ENCODE measurements around the gene ZNF277.

The ZNF277 gene, protein sequence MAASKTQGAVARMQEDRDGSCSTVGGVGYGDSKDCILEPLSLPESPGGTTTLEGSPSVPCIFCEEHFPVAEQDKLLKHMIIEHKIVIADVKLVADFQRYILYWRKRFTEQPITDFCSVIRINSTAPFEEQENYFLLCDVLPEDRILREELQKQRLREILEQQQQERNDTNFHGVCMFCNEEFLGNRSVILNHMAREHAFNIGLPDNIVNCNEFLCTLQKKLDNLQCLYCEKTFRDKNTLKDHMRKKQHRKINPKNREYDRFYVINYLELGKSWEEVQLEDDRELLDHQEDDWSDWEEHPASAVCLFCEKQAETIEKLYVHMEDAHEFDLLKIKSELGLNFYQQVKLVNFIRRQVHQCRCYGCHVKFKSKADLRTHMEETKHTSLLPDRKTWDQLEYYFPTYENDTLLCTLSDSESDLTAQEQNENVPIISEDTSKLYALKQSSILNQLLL

DNA sequence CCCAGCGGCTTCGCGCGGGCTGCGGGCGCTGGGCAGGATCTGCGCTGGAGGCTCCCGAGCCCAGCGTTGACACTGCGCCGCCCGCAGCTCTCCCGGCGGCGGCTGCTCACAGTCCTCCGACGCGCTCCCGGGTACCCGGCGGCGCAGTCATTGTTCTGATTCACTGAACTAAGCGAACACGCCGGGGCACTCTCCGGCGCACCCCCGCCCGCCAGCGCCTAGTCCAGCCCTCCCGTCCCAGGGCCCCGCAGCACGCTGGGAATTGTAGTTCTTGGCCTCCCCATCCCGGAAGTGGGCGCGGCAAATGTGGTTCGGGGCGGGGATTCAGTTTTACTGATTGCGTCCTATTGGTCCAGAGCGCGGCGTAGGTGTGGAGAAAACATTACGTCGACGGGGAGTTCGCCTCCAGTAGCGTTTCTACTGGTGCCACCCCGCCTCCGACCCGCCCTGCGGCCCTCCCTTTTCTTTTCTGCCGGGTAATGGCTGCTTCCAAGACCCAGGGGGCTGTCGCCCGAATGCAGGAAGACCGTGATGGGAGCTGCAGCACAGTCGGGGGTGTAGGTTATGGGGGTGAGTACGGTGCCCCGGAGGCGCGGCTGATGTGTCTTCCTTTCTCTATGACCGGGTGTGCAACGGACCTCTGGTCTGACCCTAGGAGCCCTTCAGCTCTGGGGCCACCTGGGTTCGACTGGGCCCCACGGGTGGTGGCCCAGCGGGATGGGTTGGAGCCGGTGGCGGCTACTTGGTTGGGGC is at the start of gene ZNF277, which contains the start of gene DOCK4:
ZNF277 (plus strand) TSS at position 458 of the 753 bp plus-strand sequence; CDS start at position 480, 22 bp downstream.
DOCK4 (minus strand) TSS at position 162 of the 753 bp plus-strand sequence. CDS start 261 bp downstream, outside the sequence.
- DNase-seq (ENCODE audit: low read depth), result peak; percentile 97
- H3K4me3 ChIP-seq (ENCODE audit: low read depth, low read length), result peak within 1 kb of the TSS; percentile 89
- TF ChIP-seq, protein P1, sequence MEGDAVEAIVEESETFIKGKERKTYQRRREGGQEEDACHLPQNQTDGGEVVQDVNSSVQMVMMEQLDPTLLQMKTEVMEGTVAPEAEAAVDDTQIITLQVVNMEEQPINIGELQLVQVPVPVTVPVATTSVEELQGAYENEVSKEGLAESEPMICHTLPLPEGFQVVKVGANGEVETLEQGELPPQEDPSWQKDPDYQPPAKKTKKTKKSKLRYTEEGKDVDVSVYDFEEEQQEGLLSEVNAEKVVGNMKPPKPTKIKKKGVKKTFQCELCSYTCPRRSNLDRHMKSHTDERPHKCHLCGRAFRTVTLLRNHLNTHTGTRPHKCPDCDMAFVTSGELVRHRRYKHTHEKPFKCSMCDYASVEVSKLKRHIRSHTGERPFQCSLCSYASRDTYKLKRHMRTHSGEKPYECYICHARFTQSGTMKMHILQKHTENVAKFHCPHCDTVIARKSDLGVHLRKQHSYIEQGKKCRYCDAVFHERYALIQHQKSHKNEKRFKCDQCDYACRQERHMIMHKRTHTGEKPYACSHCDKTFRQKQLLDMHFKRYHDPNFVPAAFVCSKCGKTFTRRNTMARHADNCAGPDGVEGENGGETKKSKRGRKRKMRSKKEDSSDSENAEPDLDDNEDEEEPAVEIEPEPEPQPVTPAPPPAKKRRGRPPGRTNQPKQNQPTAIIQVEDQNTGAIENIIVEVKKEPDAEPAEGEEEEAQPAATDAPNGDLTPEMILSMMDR (IDR thresholded peaks at IDR 0.05; ENCODE audit: control insufficient read depth, extremely low read depth, insufficient read depth), result peak; percentile 25; the same call in 1 of the 2 replicates

DNA sequence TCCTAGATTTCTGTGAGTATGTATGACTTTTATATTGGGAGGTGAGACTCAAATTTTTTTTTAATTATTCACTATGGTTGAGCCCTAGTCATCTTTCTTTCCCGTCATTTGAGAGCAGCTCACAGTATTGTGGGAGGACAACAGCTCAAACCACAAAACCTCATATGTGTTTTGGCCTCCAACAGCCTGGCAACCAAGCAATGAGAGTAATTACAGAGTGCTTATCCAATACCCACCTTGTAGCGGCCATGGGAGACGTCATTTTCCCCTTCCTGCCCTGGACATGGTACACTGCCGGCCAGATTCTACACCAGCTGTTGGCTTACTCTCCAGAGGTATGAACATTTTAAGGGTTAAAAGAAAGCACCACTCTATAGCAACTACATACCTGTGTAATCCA is 49.4 kb upstream of the ZNF277 start:
- H3K4me3 ChIP-seq (ENCODE audit: low read depth, low read length), result no peak overlapping the region
- no peak for DNase-seq (ENCODE audit: low read depth)
- TF ChIP-seq, protein P1 (IDR thresholded peaks at IDR 0.05; ENCODE audit: control insufficient read depth, extremely low read depth, insufficient read depth), result no peak

DNA sequence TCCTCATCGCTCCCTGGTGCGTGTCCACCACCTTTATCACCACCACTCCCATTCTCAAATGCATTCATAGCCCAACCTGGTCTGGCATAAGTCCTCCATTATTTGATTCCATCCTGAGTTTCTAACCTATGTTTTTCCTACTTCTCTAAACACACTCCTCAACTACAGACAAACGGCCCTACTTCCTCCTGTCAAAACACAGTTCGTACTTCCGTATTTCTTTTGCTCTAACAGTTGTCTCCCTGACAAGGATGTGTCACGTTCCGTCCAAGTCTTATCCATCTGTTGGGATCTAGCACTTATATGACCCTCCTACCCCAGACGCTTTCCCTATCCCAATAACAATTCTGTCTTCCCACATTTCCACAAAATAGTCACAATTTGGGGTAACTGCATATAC is 47.1 kb upstream of the ZNF277 start:
- TF ChIP-seq, protein P1 (IDR thresholded peaks at IDR 0.05; ENCODE audit: control insufficient read depth, extremely low read depth, insufficient read depth), result no peak
- H3K4me3 ChIP-seq (ENCODE audit: low read depth, low read length), result no peak overlapping the region
- DNase-seq (ENCODE audit: low read depth), result no peak

DNA sequence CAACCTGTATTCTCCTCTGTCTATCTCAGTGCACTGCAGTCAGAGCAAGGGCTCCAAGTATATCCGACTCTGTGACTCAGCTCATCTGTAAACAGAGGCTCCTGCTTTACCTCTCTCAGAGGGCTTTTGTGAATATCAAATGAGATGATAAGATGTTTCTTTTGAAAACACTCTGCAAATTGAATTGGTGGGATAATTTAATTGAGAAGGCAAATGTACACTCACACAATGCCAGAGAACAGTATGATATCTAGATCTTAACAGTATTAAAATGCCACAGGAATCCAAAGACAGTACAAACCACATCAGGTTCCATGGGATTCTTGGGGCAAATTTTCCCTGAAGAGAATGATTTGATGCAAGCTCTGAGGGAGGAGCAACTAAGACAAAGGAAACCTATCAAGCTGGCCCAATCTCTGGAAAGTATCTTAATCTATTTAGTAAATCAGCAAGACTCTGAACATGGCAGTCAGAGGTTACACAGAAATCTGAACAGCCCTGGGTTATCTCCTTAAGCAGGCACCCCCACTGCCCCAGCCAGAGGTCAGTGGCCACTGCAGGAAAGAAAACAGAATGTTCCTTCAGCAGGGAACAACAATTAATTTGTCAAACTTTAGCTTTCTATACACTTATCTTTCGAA is 46.2 kb upstream of the ZNF277 start:
- TF ChIP-seq, protein P1 (IDR thresholded peaks at IDR 0.05; ENCODE audit: control insufficient read depth, extremely low read depth, insufficient read depth), result no peak
- H3K4me3 ChIP-seq (ENCODE audit: low read depth, low read length), result peak overlapping the region; percentile 34
- DNase-seq (ENCODE audit: low read depth), result peak; percentile 13

DNA sequence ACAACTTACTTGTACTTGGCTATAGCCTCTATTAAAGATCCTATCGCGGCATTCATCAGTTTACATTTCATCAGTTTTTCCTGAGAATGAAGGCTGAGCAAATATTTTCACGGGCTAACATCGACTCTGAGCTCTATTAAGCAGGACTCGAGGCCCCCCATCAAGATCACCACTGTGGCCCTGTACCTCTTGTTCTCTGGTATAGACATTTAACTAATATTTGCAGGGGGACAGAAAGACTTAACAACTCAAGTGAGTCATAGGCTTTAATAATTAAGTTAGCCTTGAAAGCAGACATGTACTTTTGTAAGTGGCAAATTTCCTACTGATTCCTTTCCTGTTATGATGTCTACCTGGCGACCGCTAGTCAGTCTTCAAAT is 45.7 kb upstream of the ZNF277 start:
- TF ChIP-seq, protein P1 (IDR thresholded peaks at IDR 0.05; ENCODE audit: control insufficient read depth, extremely low read depth, insufficient read depth), result no peak
- peak; percentile 62 for DNase-seq (ENCODE audit: low read depth)
- H3K4me3 ChIP-seq (ENCODE audit: low read depth, low read length), result peak overlapping the region; percentile 34

DNA sequence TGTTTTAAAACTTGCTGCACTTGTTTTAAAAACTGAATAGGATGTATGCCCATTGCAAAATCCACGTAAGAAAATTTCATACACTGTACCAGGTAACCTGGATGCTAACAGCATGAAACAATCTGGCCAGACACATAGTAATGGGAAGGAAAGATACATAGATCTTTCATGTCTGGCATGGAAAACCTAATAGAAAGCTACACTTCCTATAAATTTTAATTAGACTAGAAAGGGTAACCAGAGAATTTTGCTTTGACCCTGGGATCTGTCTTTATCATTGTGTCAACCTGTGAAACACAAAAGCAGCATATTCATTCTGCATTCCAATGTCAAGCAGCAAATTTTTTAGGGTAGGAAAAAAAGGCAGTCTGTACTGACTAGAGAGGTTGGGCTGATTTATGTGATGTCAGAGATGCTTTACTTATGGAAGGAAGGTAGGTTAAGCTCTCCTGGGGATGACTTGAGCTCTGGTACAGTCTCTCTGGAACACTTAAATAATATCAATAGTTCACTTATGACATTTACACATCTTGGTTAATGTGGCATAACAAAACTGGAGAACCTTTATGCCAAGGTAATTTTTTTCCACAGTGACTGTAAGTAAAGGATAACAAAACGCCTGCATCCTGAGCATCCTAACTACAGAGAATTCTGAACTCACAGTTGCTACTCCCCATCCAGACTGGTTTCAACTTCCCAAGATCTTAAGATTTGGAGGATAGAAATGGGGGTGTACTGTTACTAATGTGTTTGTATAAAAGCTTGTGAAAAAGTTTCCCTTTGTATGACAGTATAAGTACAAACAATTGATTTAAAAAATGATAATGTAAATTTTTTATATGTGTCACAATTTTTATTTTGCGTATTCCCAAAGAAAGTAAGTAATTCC is 45.0 kb upstream of the ZNF277 start:
- TF ChIP-seq, protein P1 (IDR thresholded peaks at IDR 0.05; ENCODE audit: control insufficient read depth, extremely low read depth, insufficient read depth), result no peak
- H3K4me3 ChIP-seq (ENCODE audit: low read depth, low read length), result peak overlapping the region; percentile 34
- peak; percentile 15 for DNase-seq (ENCODE audit: low read depth)
